ENCODE measurements around the gene ANKRD27.

DNA sequence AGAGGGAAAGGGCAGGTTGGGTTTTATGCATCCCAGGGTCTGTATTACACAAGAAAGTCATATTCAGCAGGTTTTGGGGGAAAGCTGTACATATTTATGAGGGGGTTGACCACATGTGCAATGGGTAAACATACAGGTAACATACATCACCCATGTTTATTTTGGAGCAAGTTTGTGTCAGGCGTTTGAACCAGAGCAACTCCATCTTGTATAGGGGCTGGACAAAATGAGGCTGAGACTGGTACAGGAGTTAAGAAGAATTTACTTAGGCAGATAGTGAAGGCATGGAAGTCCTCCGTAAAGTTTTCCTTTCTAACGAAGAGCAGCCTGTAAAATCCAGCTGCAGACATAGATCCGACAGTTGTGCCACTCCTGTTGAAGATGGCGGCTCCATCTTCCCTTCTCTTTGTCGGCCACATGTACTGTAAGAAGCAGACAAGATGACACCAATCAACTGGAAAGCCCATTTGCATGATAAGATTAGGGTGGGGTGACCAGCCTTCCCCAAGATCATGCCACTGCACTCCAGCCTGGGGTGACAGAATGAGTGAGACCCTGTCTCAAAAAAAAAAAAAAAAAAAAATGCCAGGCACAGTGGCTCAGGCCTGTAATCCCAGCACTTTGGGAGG is 12.0 kb upstream of the ANKRD27 start:
- TF ChIP-seq, protein P1, sequence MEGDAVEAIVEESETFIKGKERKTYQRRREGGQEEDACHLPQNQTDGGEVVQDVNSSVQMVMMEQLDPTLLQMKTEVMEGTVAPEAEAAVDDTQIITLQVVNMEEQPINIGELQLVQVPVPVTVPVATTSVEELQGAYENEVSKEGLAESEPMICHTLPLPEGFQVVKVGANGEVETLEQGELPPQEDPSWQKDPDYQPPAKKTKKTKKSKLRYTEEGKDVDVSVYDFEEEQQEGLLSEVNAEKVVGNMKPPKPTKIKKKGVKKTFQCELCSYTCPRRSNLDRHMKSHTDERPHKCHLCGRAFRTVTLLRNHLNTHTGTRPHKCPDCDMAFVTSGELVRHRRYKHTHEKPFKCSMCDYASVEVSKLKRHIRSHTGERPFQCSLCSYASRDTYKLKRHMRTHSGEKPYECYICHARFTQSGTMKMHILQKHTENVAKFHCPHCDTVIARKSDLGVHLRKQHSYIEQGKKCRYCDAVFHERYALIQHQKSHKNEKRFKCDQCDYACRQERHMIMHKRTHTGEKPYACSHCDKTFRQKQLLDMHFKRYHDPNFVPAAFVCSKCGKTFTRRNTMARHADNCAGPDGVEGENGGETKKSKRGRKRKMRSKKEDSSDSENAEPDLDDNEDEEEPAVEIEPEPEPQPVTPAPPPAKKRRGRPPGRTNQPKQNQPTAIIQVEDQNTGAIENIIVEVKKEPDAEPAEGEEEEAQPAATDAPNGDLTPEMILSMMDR (IDR thresholded peaks at IDR 0.05): no peak
- TF ChIP-seq POLR2A (IDR thresholded peaks at IDR 0.05): no peak

Data from lower leg skin (tissue), 3 donors.